Renal cortical epithelial cell (primary cell): Measurements from ENCODE around the gene ZNF860. TPM values are rescaled to one million over a fixed set of nuclear protein-coding genes. Genes with fewer than 3 reads are reported as not detected.
"Not testable (repeated sequence)": the region's sequence is repeated elsewhere in the genome, so short reads cannot be mapped to it uniquely, and the experiment has no call there.

Experiments
- DNase-seq: peaks from one replicate; pipeline ENCODE4 v3.0.0-alpha.2; 2011; ENCODE audit warnings: low read depth
- total RNA-seq: library from RNA; depleted of rRNA; stranded (reverse); fragments of >200 nt; gene quantifications from 2 replicates; pipeline ENCODE4 v1.2.3, GENCODE V29; 2014

Gene ZNF860
- total RNA-seq, 1 donor from 2014 or later, result 8.6 TPM

GRCh38 chr3:31960793-31961431 is 20.6 kb upstream of the ZNF860 start:
- peak; percentile 81 for DNase-seq

GRCh38 chr3:31962801-31963205 is 18.7 kb upstream of the ZNF860 start:
- DNase-seq, result peak; percentile 50

- DNase-seq, result no peak
These were observed 14.5 kb upstream of the ZNF860 start for GRCh38 chr3:31966978-31967591.

- DNase-seq, result no peak
These were observed 14.0 kb upstream of the ZNF860 start for GRCh38 chr3:31967592-31967991.

- peak; percentile 90 for DNase-seq
These were observed 13.1 kb upstream of the ZNF860 start for GRCh38 chr3:31968369-31968926.

- DNase-seq, result peak; percentile 100
These were observed 12.6 kb upstream of the ZNF860 start for GRCh38 chr3:31968927-31969418.

- no peak for DNase-seq
These were observed 9.9 kb upstream of the ZNF860 start for GRCh38 chr3:31971607-31972006.

- DNase-seq, result no peak
These were observed 8.5 kb upstream of the ZNF860 start for GRCh38 chr3:31973081-31973480.

GRCh38 chr3:31973837-31974236 is 7.7 kb upstream of the ZNF860 start:
- no peak for DNase-seq

- peak; percentile 32 for DNase-seq
These were observed 7.1 kb upstream of the ZNF860 start for GRCh38 chr3:31974471-31974870.

GRCh38 chr3:31974964-31975363 is 6.6 kb upstream of the ZNF860 start:
- DNase-seq, result no peak

- DNase-seq, result no peak
These were observed 5.2 kb upstream of the ZNF860 start for GRCh38 chr3:31976302-31976701.

- DNase-seq, result no peak
These were observed 3.8 kb upstream of the ZNF860 start for GRCh38 chr3:31977736-31978135.

GRCh38 chr3:31978553-31978952 is 3.0 kb upstream of the ZNF860 start:
- peak; percentile 31 for DNase-seq

- DNase-seq, result peak; percentile 27
These were observed 2.4 kb upstream of the ZNF860 start for GRCh38 chr3:31979001-31979697.

GRCh38 chr3:31980530-31981205 is 882 bp upstream of the ZNF860 start:
- DNase-seq, result peak; percentile 42

GRCh38 chr3:31984321-31984720 is 2.8 kb downstream of the ZNF860 start:
- DNase-seq, result no peak

GRCh38 chr3:31985831-31986230 is 4.3 kb downstream of the ZNF860 start:
- no peak for DNase-seq

- DNase-seq, result no peak
These were observed 6.7 kb downstream of the ZNF860 start for GRCh38 chr3:31988271-31988670.

- not testable (repeated sequence) for DNase-seq
These were observed 11.4 kb downstream of the ZNF860 start for GRCh38 chr3:31992995-31993394.

- no peak for DNase-seq
These were observed 12.3 kb downstream of the ZNF860 start for GRCh38 chr3:31993843-31994242.

- not testable (repeated sequence) for DNase-seq
These were observed 13.5 kb downstream of the ZNF860 start for GRCh38 chr3:31995026-31995425.
